Mesenchymal stem cell (in vitro differentiated cells and primary cell): ENCODE measurements around the gene KCNK5.

Experiments
- DNase-seq: peaks from one replicate; pipeline ENCODE4 v3.0.0-alpha.2; 2013
- H2AFZ ChIP-seq: one replicate; pipeline ENCODE4 v1.6.1; 2013; ENCODE audit warnings: low read depth, mild to moderate bottlenecking, control low read depth, inconsistent platforms, low read length, moderate library complexity
- H2AK5ac ChIP-seq: 2 replicates; pipeline ENCODE4 v1.6.1; 2013; ENCODE audit warnings: low read length, moderate library complexity, mild to moderate bottlenecking, inconsistent platforms; ENCODE audit not compliant: severe bottlenecking
- H2BK120ac ChIP-seq: one replicate; pipeline ENCODE4 v1.6.1; 2013; ENCODE audit warnings: low read depth, mild to moderate bottlenecking, inconsistent platforms, low read length, moderate library complexity
- H2BK12ac ChIP-seq, 2 experiments: one replicate each; pipeline ENCODE4 v1.6.1; 2013; ENCODE audit warnings: inconsistent platforms in 2 of 2, low read length in 2 of 2, mild to moderate bottlenecking in 2 of 2, moderate library complexity in 2 of 2, control low read depth in 1 of 2
- H2BK15ac ChIP-seq: one replicate; pipeline ENCODE4 v1.6.1; 2013; ENCODE audit warnings: mild to moderate bottlenecking, low read depth, inconsistent platforms; ENCODE audit not compliant: poor library complexity, severe bottlenecking
- H2BK5ac ChIP-seq: 2 replicates; pipeline ENCODE4 v1.6.1; 2013; ENCODE audit warnings: low read depth, mild to moderate bottlenecking, low read length, control low read depth, inconsistent platforms; ENCODE audit not compliant: poor library complexity, severe bottlenecking
- H3K14ac ChIP-seq, 2 experiments: one replicate each; pipeline ENCODE4 v1.6.1; 2013; ENCODE audit warnings: inconsistent platforms in 2 of 2, low read length in 2 of 2, control low read depth in 1 of 2, mild to moderate bottlenecking in 1 of 2, moderate library complexity in 1 of 2
- H3K18ac ChIP-seq, 2 experiments: one replicate each; pipeline ENCODE4 v1.6.1; 2013; ENCODE audit warnings: inconsistent platforms in 2 of 2, low read length in 2 of 2, control low read depth in 1 of 2, low read depth in 1 of 2, mild to moderate bottlenecking in 1 of 2
- H3K23ac ChIP-seq, 2 experiments: one replicate each; pipeline ENCODE4 v1.6.1; 2013; ENCODE audit warnings: inconsistent platforms in 2 of 2, low read length in 2 of 2, mild to moderate bottlenecking in 2 of 2, moderate library complexity in 2 of 2, control low read depth in 1 of 2
- H3K27ac ChIP-seq: 2 replicates; pipeline ENCODE4 v1.5.1; 2013; ENCODE audit warnings: mild to moderate bottlenecking, moderate library complexity, low read length, control low read depth, inconsistent platforms; ENCODE audit not compliant: poor library complexity, severe bottlenecking
- H3K27me3 ChIP-seq, 2 experiments: 2 replicates each; pipeline versions ENCODE4 v1.6.1 to v1.7.0; 2013; ENCODE audit warnings: low read length in 2 of 2, mild to moderate bottlenecking in 2 of 2, moderate library complexity in 2 of 2, control low read depth in 1 of 2, inconsistent platforms in 1 of 2; ENCODE audit not compliant: control insufficient read depth in 1 of 2, insufficient read depth in 1 of 2
- H3K36me3 ChIP-seq, 2 experiments: 2 replicates each; pipeline versions ENCODE4 v1.6.1 to v1.7.0; 2013; ENCODE audit warnings: low read length in 2 of 2, control low read depth in 1 of 2, inconsistent platforms in 1 of 2, low read depth in 1 of 2, mild to moderate bottlenecking in 1 of 2; ENCODE audit not compliant: insufficient read depth in 2 of 2, control insufficient read depth in 1 of 2
- H3K4ac ChIP-seq, 2 experiments: one replicate each; pipeline ENCODE4 v1.6.1; 2013; ENCODE audit warnings: inconsistent platforms in 2 of 2, low read length in 2 of 2, mild to moderate bottlenecking in 2 of 2, moderate library complexity in 2 of 2, control low read depth in 1 of 2, low read depth in 1 of 2
- H3K4me1 ChIP-seq: 2 replicates; pipeline ENCODE4 v1.6.1; 2013; ENCODE audit warnings: low read depth, low read length, control low read depth; ENCODE audit not compliant: control insufficient read depth, insufficient read depth
- H3K4me2 ChIP-seq: 2 replicates; pipeline ENCODE4 v1.6.1; 2013; ENCODE audit warnings: low read length, mild to moderate bottlenecking, inconsistent platforms; ENCODE audit not compliant: poor library complexity, severe bottlenecking
- H3K4me3 ChIP-seq, 2 experiments: 2 replicates each; pipeline versions ENCODE4 v1.5.1 to v1.7.0; 2013; ENCODE audit warnings: low read length in 2 of 2, mild to moderate bottlenecking in 2 of 2, control low read depth in 1 of 2, low read depth in 1 of 2; ENCODE audit not compliant: insufficient read depth in 1 of 2
- H3K79me1 ChIP-seq: replicated peaks from 2 replicates; pipeline ENCODE4 v1.6.1; 2013; ENCODE audit warnings: mild to moderate bottlenecking, control low read depth, low read length, inconsistent platforms; ENCODE audit not compliant: poor library complexity, severe bottlenecking
- H3K9ac ChIP-seq: 2 replicates; pipeline ENCODE4 v1.7.0; 2013; ENCODE audit warnings: mild to moderate bottlenecking, low read length, moderate library complexity
- H3K9me3 ChIP-seq: 2 replicates; pipeline ENCODE4 v1.7.0; 2013; ENCODE audit warnings: mild to moderate bottlenecking, low read length; ENCODE audit not compliant: control insufficient read depth
- H4K8ac ChIP-seq: one replicate; pipeline ENCODE4 v1.6.1; 2013; ENCODE audit warnings: inconsistent platforms, mild to moderate bottlenecking, low read length, moderate library complexity
- H4K91ac ChIP-seq: one replicate; pipeline ENCODE4 v1.6.1; 2013; ENCODE audit warnings: mild to moderate bottlenecking, low read length, inconsistent platforms
- WGBS: methylation state at CpG from one replicate; pipeline ENCODE4 v1.1.7; 2013; ENCODE audit warnings: mixed read lengths; 5-methylcytosine and 5-hydroxymethylcytosine counted together

The KCNK5 gene

GRCh38 chr6:39228111-39228971, 934 bp downstream of the KCNK5 start:
- DNase-seq: no peak

GRCh38 chr6:39227476-39227875, 1.8 kb downstream of the KCNK5 start:
- H3K4ac ChIP-seq: no peak overlapping the region
- no peak overlapping the region for H2BK12ac ChIP-seq
- H2BK120ac ChIP-seq: no peak overlapping the region
- H3K4me1 ChIP-seq: peaks cover 9% of the 10 kb centered on the region
- no peak overlapping the region for H3K4me2 ChIP-seq
- H3K27me3 ChIP-seq: peaks cover 17 to 48% of the 10 kb centered on the region in 2 experiments
- H4K91ac ChIP-seq: no peak overlapping the region
- H2BK5ac ChIP-seq: no peak overlapping the region
- no peak overlapping the region for H2AK5ac ChIP-seq
- no peak overlapping the region for H2BK15ac ChIP-seq
- no peak overlapping the region for H3K18ac ChIP-seq
- no peak overlapping the region for H2AFZ ChIP-seq
- H4K8ac ChIP-seq: no peak overlapping the region
- no peak overlapping the region for H3K23ac ChIP-seq
- H3K27ac ChIP-seq: no peak overlapping the region
- no peaks in the 10 kb centered on the region for H3K36me3 ChIP-seq
- 85% methylated on average over 9 of the region's 9 CpGs for WGBS
- H3K4me3 ChIP-seq: peak overlapping the region in 1 of 2 experiments; percentile 83
- DNase-seq: no peak
- no peak overlapping the region for H3K14ac ChIP-seq
- no peak overlapping the region for H3K9ac ChIP-seq
- H3K9me3 ChIP-seq: no peaks in the 10 kb centered on the region
- no peaks in the 10 kb centered on the region for H3K79me1 ChIP-seq

More at GRCh38 chr6:39228111-39228971, 934 bp downstream of the KCNK5 start:
- no peaks in the 10 kb centered on the region for H3K79me1 ChIP-seq
- peaks cover 9% of the 10 kb centered on the region for H3K4me1 ChIP-seq
- WGBS: 39% methylated on average over 41 of the region's 41 CpGs
- H2AFZ ChIP-seq: no peak overlapping the region
- no peak overlapping the region for H2AK5ac ChIP-seq
- H4K8ac ChIP-seq: no peak overlapping the region
- no peak overlapping the region for H3K18ac ChIP-seq
- no peak overlapping the region for H3K23ac ChIP-seq
- H2BK12ac ChIP-seq: no peak overlapping the region
- H3K4me3 ChIP-seq: peak overlapping the region in 1 of 2 experiments; percentile 83
- H2BK15ac ChIP-seq: no peak overlapping the region
- no peak overlapping the region for H3K14ac ChIP-seq
- no peak overlapping the region for H2BK5ac ChIP-seq
- H3K27me3 ChIP-seq: peaks cover 17 to 48% of the 10 kb centered on the region in 2 experiments
- no peak overlapping the region for H4K91ac ChIP-seq
- no peak overlapping the region for H3K27ac ChIP-seq
- H3K4me2 ChIP-seq: no peak overlapping the region
- H3K9me3 ChIP-seq: no peaks in the 10 kb centered on the region
- no peak overlapping the region for H3K4ac ChIP-seq
- no peak overlapping the region for H2BK120ac ChIP-seq
- no peaks in the 10 kb centered on the region for H3K36me3 ChIP-seq
- H3K9ac ChIP-seq: peak overlapping the region; percentile 57

GRCh38 chr6:39226639-39227329, 2.5 kb downstream of the KCNK5 start:
- H3K4me1 ChIP-seq: peaks cover 9% of the 10 kb centered on the region
- H3K4ac ChIP-seq: no peak overlapping the region
- H2BK15ac ChIP-seq: no peak overlapping the region
- no peak overlapping the region for H3K4me3 ChIP-seq
- H3K14ac ChIP-seq: no peak overlapping the region
- H3K23ac ChIP-seq: no peak overlapping the region
- peaks cover 17 to 48% of the 10 kb centered on the region in 2 experiments for H3K27me3 ChIP-seq
- H3K79me1 ChIP-seq: no peaks in the 10 kb centered on the region
- no peak overlapping the region for H2BK5ac ChIP-seq
- H2AFZ ChIP-seq: no peak overlapping the region
- no peak for DNase-seq
- no peak overlapping the region for H4K91ac ChIP-seq
- no peak overlapping the region for H2BK120ac ChIP-seq
- H3K9me3 ChIP-seq: no peaks in the 10 kb centered on the region
- H3K36me3 ChIP-seq: no peaks in the 10 kb centered on the region
- H3K4me2 ChIP-seq: no peak overlapping the region
- H4K8ac ChIP-seq: no peak overlapping the region
- no peak overlapping the region for H3K18ac ChIP-seq
- no peak overlapping the region for H3K9ac ChIP-seq
- H2AK5ac ChIP-seq: no peak overlapping the region
- H3K27ac ChIP-seq: no peak overlapping the region
- WGBS: 77% methylated on average over 9 of the region's 10 CpGs
- no peak overlapping the region for H2BK12ac ChIP-seq

- Histone ChIP-seq H3K9ac (no peak overlapping the region), H3K18ac (no peak overlapping the region), H3K23ac (no peak overlapping the region), H3K36me3 (no peaks in the 10 kb centered on the region), H2BK12ac (no peak overlapping the region), H2BK15ac (no peak overlapping the region), H3K4me1 (peaks cover 8% of the 10 kb centered on the region), H3K4ac (no peak overlapping the region), H2BK120ac (no peak overlapping the region), H3K14ac (no peak overlapping the region), H2BK5ac (no peak overlapping the region), H2AFZ (no peak overlapping the region), H3K4me2 (no peak overlapping the region), H4K91ac (no peak overlapping the region), H3K79me1 (no peaks in the 10 kb centered on the region), H2AK5ac (no peak overlapping the region), H4K8ac (no peak overlapping the region), H3K27me3 (peaks cover 17 to 42% of the 10 kb centered on the region in 2 experiments), H3K9me3 (no peaks in the 10 kb centered on the region), H3K4me3 (no peak overlapping the region), H3K27ac (no peak overlapping the region)
- DNase-seq: no peak
- WGBS: 62% methylated on average over 5 of the region's 6 CpGs
These were observed 3.3 kb downstream of the KCNK5 start for GRCh38 chr6:39225946-39226437.
